Neural crest cell (in vitro differentiated cells): ENCODE measurements around the gene CTBP1. TPM values are rescaled to one million over a fixed set of nuclear protein-coding genes. Genes with fewer than 3 reads are reported as not detected.

Experiments used
- DNase-seq: peaks from one replicate; pipeline ENCODE4 v3.0.0; 2021; ENCODE audit warnings: low read depth, mixed read lengths, low spot score
- H3K27ac Mint-ChIP-seq: one replicate; pipeline ENCODE4 v1.8.0; 2021; ENCODE audit warnings: mild to moderate bottlenecking, mixed read lengths; ENCODE audit not compliant: unreplicated experiment
- H3K27me3 Mint-ChIP-seq: 2 replicates; pipeline ENCODE4 v1.8.0; 2021; ENCODE audit warnings: low read depth, mild to moderate bottlenecking, mixed read lengths
- H3K36me3 Mint-ChIP-seq: 2 replicates; pipeline ENCODE4 v1.8.0; 2021; ENCODE audit warnings: low read depth, mild to moderate bottlenecking, mixed read lengths
- H3K4me1 Mint-ChIP-seq: 2 replicates; pipeline ENCODE4 v1.8.0; 2021; ENCODE audit warnings: mixed read lengths
- H3K4me3 Mint-ChIP-seq: one replicate; pipeline ENCODE4 v1.8.0; 2021; ENCODE audit warnings: mild to moderate bottlenecking, mixed read lengths
- H3K9me3 Mint-ChIP-seq: 2 replicates; pipeline ENCODE4 v1.8.0; 2021; ENCODE audit warnings: mixed read lengths
- CTCF ChIP-seq: fragments of 200-600 bp; sonication (generic); conservative IDR thresholded peaks from 2 replicates; pipeline ENCODE4 v1.5.0; 2021; ENCODE audit warnings: antibody characterized with exemption, mild to moderate bottlenecking
- total RNA-seq: library from RNA; stranded (reverse); gene quantifications from 2 replicates; pipeline ENCODE4 v1.2.1, GENCODE V29; 2021

The CTBP1 gene
- total RNA-seq, 1 donor from 2014 or later = 219 TPM

- H3K4me3 Mint-ChIP-seq = peak overlapping the region; percentile 58
- peaks cover 8% of the 10 kb centered on the region for H3K9me3 Mint-ChIP-seq
- H3K4me1 Mint-ChIP-seq = peaks cover 16% of the 10 kb centered on the region
- H3K27ac Mint-ChIP-seq = no peak overlapping the region
- no peak for DNase-seq
- TF ChIP-seq CTCF = no peak
- H3K36me3 Mint-ChIP-seq = peaks cover 4% of the 10 kb centered on the region
- H3K27me3 Mint-ChIP-seq = no peaks in the 10 kb centered on the region
These were observed 37.0 kb upstream of the CTBP1 start for GRCh38 chr4:1285790-1286553.

GRCh38 chr4:1285151-1285789, 36.3 kb upstream of the CTBP1 start:
- Mint-ChIP-seq H3K9me3 (peaks cover 8% of the 10 kb centered on the region), H3K4me3 (no peak overlapping the region), H3K36me3 (peaks cover 4% of the 10 kb centered on the region), H3K4me1 (peaks cover 9% of the 10 kb centered on the region), H3K27me3 (no peaks in the 10 kb centered on the region), H3K27ac (no peak overlapping the region)
- DNase-seq = no peak
- TF ChIP-seq CTCF = no peak

GRCh38 chr4:1283711-1284110, 34.8 kb upstream of the CTBP1 start:
- peaks cover 8% of the 10 kb centered on the region for H3K9me3 Mint-ChIP-seq

GRCh38 chr4:1279253-1279652, 30.3 kb upstream of the CTBP1 start:
- H3K36me3 Mint-ChIP-seq = no peaks in the 10 kb centered on the region
- H3K27me3 Mint-ChIP-seq = peaks cover 6% of the 10 kb centered on the region
- TF ChIP-seq CTCF = no peak
- no peak overlapping the region for H3K27ac Mint-ChIP-seq
- H3K9me3 Mint-ChIP-seq = peaks cover 3% of the 10 kb centered on the region
- no peak overlapping the region for H3K4me3 Mint-ChIP-seq
- H3K4me1 Mint-ChIP-seq = no peaks in the 10 kb centered on the region
- DNase-seq = no peak

More at GRCh38 chr4:1283711-1284110, 34.8 kb upstream of the CTBP1 start:
- Mint-ChIP-seq H3K36me3 (peaks cover 4% of the 10 kb centered on the region), H3K27ac (no peak overlapping the region), H3K27me3 (peaks cover 6% of the 10 kb centered on the region), H3K4me1 (peaks cover 5% of the 10 kb centered on the region), H3K4me3 (no peak overlapping the region)
- DNase-seq = no peak
- TF ChIP-seq CTCF = no peak

GRCh38 chr4:1277667-1278665, 29.0 kb upstream of the CTBP1 start:
- H3K36me3 Mint-ChIP-seq = no peaks in the 10 kb centered on the region
- peak; percentile 24 for TF ChIP-seq CTCF
- DNase-seq = no peak
- H3K4me1 Mint-ChIP-seq = no peaks in the 10 kb centered on the region
- no peak overlapping the region for H3K4me3 Mint-ChIP-seq
- peaks cover 6% of the 10 kb centered on the region for H3K27me3 Mint-ChIP-seq
- H3K27ac Mint-ChIP-seq = no peak overlapping the region
- peaks cover 3% of the 10 kb centered on the region for H3K9me3 Mint-ChIP-seq
